Esophagus (tissue), 2 donors: ENCODE results near the gene CISH. TPM values are rescaled to one million over a fixed set of nuclear protein-coding genes. Genes with fewer than 3 reads are reported as not detected.

Experiments
- H3K27ac ChIP-seq, 2 donors: one replicate each; pipeline ENCODE4 v1.5.1; 2013; ENCODE audit warnings: low read depth in 2 of 2, mild to moderate bottlenecking in 2 of 2, inconsistent platforms in 1 of 2, low read length in 1 of 2, moderate library complexity in 1 of 2
- H3K27me3 ChIP-seq, 2 donors: one replicate each; pipeline ENCODE4 v1.6.1; 2013; ENCODE audit warnings: low read length in 2 of 2, control low read depth in 1 of 2, mild to moderate bottlenecking in 1 of 2; ENCODE audit not compliant: insufficient read depth in 2 of 2, control insufficient read depth in 1 of 2
- H3K36me3 ChIP-seq, 2 donors: one replicate each; pipeline ENCODE4 v1.6.1; 2013; ENCODE audit warnings: low read length in 1 of 2; ENCODE audit not compliant: control insufficient read depth in 2 of 2, insufficient read depth in 2 of 2
- H3K4me1 ChIP-seq, 2 donors: one replicate each; pipeline ENCODE4 v1.6.1; 2013; ENCODE audit warnings: low read length in 1 of 2; ENCODE audit not compliant: control insufficient read depth in 2 of 2, insufficient read depth in 2 of 2
- H3K4me3 ChIP-seq, 2 donors: one replicate each; pipeline ENCODE4 v1.5.1; 2013; ENCODE audit warnings: low read length in 2 of 2, mild to moderate bottlenecking in 2 of 2, low read depth in 1 of 2, moderate library complexity in 1 of 2
- H3K9me3 ChIP-seq, 2 donors: one replicate each; pipeline ENCODE4 v1.6.1; 2013; ENCODE audit warnings: mild to moderate bottlenecking in 2 of 2, low read depth in 1 of 2, low read length in 1 of 2, moderate library complexity in 1 of 2; ENCODE audit not compliant: control insufficient read depth in 2 of 2, insufficient read depth in 1 of 2
- WGBS, 2 donors: extraction: QIAGEN DNeasy Blood & Tissue Kit; methylation state at CpG; one replicate each; pipeline ENCODE4 v1.1.7; 2013; 5-methylcytosine and 5-hydroxymethylcytosine counted together
- polyA plus RNA-seq, 2 donors: library from polyadenylated mRNA; stranded (reverse); fragments of 200-250 nt; gene quantifications; one replicate each; pipeline ENCODE4 v1.2.3, GENCODE V29; 2013
- donor health status: healthy with polysubstance abuse.
- donor health status: Bipolar disorder and iron deficiency.

CISH gene, protein sequence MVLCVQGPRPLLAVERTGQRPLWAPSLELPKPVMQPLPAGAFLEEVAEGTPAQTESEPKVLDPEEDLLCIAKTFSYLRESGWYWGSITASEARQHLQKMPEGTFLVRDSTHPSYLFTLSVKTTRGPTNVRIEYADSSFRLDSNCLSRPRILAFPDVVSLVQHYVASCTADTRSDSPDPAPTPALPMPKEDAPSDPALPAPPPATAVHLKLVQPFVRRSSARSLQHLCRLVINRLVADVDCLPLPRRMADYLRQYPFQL
- polyA plus RNA-seq, result 1 to 10 TPM; 5.5 to 7.0 TPM

DNA sequence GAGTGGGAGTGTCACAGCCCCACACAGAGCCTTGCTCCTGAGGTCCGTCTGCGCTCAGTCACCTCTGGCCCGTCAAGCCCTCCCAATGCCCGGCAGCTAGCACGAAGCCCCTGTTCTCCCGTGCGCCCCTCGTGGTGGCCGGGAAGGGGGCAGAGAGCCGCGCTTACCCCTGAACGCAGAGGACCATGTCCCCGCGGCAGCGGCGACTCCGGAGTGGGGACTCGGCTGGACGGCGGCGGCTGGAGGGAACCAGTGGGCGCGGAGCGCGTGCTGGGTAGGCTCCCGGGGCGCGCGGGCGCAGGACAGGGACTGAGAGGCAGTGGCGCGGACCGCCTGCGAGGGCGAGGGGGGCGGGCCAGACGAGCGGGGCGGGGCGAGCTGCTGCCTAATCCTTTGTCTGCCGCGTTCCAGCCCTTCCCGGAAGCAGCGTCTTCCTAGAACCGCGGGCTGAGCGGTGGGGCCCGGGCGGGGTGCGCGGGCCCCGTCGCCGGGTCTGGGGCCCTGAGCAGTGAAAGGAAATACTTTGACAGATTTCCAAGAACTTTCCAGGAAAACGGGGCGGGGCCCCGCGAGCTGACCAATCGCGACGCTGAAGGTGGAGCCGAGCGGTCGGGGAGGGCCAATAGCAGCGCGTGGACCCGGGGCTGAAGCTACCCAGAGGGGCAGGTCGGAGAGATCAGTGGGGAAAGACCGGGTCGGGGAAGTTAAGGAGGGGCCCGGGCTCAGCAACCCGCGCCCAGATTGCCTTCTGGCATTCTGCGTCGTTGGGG, at the start of gene CISH:
Gene CISH (minus strand): TSS at position 311 of the 770 bp plus-strand sequence. CDS start 124 bp downstream, at position 187.
- H3K36me3 ChIP-seq, result peaks cover 0 to 14% of the 10 kb centered on the region in 2 donors
- peak within 1 kb of the TSS; percentile 83 to 89 for H3K27ac ChIP-seq
- 0 to 1% methylated on average over 61 to 75 of the region's 75 CpGs for WGBS, 2 donors
- peaks cover 7 to 33% of the 10 kb centered on the region in 2 donors for H3K4me1 ChIP-seq
- peak within 1 kb of the TSS; percentile 68 to 83 for H3K4me3 ChIP-seq
- no peaks in the 10 kb centered on the region for H3K9me3 ChIP-seq
- no peaks in the 10 kb centered on the region for H3K27me3 ChIP-seq

GRCh38 chr3:50660386-50660785, 48.8 kb upstream of the CISH start:
- no peaks in the 10 kb centered on the region for H3K27me3 ChIP-seq
- 87 to 91% methylated on average over 10 of the region's 10 CpGs for WGBS, 2 donors
- H3K9me3 ChIP-seq, result no peaks in the 10 kb centered on the region
- no peaks in the 10 kb centered on the region for H3K4me1 ChIP-seq
- no peak overlapping the region for H3K27ac ChIP-seq
- H3K36me3 ChIP-seq, result no peaks in the 10 kb centered on the region
- H3K4me3 ChIP-seq, result no peak overlapping the region

- H3K27ac ChIP-seq, result no peak overlapping the region
- no peaks in the 10 kb centered on the region for H3K4me1 ChIP-seq
- no peaks in the 10 kb centered on the region for H3K36me3 ChIP-seq
- H3K4me3 ChIP-seq, result no peak overlapping the region
- H3K9me3 ChIP-seq, result no peaks in the 10 kb centered on the region
- H3K27me3 ChIP-seq, result no peaks in the 10 kb centered on the region
- 82 to 92% methylated on average over 3 of the region's 3 CpGs for WGBS, 2 donors
Measured at GRCh38 chr3:50658831-50659230, 47.3 kb upstream of the CISH start.

DNA sequence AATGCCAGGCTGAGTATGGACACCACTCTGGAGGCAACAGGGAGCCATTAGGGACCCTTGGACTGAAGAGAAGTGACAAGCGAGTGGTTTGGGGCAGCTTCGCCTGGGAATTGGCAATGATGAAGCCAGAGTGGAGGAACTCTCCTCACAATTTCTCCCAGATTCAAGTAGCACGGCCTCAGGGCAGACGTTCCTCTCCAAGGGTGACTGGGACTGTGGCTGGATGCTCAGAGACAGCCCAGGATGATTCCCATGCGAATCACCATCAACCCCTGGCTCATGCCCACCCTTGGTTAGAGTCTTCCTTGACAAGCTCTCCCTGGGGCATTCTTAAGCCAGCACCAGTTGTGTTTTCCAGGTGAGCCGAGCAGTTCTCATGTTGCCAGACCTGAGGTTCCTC, 46.8 kb upstream of the CISH start:
- Histone ChIP-seq H3K27me3 (no peaks in the 10 kb centered on the region), H3K4me1 (no peaks in the 10 kb centered on the region), H3K4me3 (no peak overlapping the region), H3K9me3 (no peaks in the 10 kb centered on the region), H3K27ac (no peak overlapping the region), H3K36me3 (no peaks in the 10 kb centered on the region)
- 84 to 90% methylated on average over 6 of the region's 6 CpGs for WGBS, 2 donors

GRCh38 chr3:50657816-50658215, 46.2 kb upstream of the CISH start:
- WGBS, 2 donors, result 92 to 95% methylated on average over 3 of the region's 3 CpGs

DNA sequence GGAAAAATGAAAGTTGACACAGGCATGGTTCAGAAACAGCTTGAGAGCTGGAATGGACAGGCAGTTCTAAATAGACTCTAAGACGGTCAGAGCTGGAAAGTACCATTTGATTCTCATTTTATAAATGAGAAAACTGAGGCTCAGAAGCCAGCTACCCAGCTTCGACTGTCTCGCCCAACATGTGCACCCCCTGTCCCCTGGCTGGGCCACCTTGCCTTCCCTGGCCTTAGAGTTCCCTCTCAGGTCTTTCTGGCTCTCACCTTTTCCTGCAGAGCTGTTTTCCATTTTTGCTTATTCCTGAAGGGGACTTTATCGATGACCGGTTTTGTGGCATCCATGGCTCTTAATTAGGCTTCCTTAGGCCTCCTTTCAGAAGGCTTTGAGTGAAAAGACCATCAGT, 45.8 kb upstream of the CISH start:
- H3K9me3 ChIP-seq, result no peaks in the 10 kb centered on the region
- no peaks in the 10 kb centered on the region for H3K4me1 ChIP-seq
- H3K27ac ChIP-seq, result no peak overlapping the region
- WGBS, 2 donors, result 92 to 96% methylated on average over 5 of the region's 5 CpGs
- no peaks in the 10 kb centered on the region for H3K36me3 ChIP-seq
- no peaks in the 10 kb centered on the region for H3K27me3 ChIP-seq
- H3K4me3 ChIP-seq, result no peak overlapping the region

More at GRCh38 chr3:50657816-50658215, 46.2 kb upstream of the CISH start:
- Histone ChIP-seq H3K4me3 (no peak overlapping the region), H3K27me3 (no peaks in the 10 kb centered on the region), H3K27ac (no peak overlapping the region), H3K4me1 (no peaks in the 10 kb centered on the region), H3K9me3 (no peaks in the 10 kb centered on the region), H3K36me3 (no peaks in the 10 kb centered on the region)

DNA sequence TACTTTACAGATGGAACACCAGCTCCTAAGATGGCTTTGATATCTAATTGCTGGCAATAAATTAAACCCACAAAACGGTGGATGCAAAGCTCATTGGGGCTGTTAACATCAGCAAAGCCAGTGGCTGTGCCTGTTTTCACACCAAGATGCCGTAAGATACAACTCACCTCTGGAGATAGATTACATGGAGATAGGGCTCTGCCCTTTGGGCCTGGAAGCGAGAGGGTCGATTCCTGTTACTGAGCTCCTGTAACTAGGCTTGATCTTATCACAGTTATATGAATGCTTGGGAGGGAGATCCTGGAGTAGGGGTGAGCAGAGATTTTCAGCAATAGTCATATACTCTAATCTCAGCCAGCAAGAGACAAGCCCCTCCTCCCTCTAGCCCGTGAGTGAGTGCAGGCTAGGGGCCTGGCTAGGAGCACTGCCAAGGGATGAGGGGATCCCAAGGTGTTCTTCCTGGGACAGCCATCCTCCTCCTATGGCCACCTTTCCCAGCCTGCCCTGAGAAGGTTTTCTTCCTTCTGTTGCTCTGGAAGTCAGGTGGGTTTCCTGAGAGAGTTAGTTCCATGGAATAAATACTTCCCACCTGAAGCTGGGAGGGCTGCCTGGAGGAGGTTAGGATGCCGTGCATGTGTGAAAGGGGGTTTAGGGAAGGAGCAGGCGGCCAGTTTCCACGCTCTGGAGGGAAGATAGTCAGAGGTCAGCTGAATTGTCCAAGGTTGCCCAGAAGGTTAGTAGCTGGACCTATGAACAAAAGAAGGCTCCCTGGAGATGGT, 45.0 kb upstream of the CISH start:
- Histone ChIP-seq H3K27me3 (no peaks in the 10 kb centered on the region), H3K4me3 (no peak overlapping the region), H3K27ac (no peak overlapping the region), H3K4me1 (no peaks in the 10 kb centered on the region), H3K36me3 (no peaks in the 10 kb centered on the region), H3K9me3 (no peaks in the 10 kb centered on the region)
- WGBS, 2 donors, result 62 to 75% methylated on average over 8 of the region's 8 CpGs

- no peaks in the 10 kb centered on the region for H3K9me3 ChIP-seq
- no peak overlapping the region for H3K4me3 ChIP-seq
- H3K27ac ChIP-seq, result peak overlapping the region in 1 of 2 donors; percentile 77
- no peaks in the 10 kb centered on the region for H3K27me3 ChIP-seq
- H3K36me3 ChIP-seq, result no peaks in the 10 kb centered on the region
- H3K4me1 ChIP-seq, result no peaks in the 10 kb centered on the region
- 43 to 47% methylated on average over 3 of the region's 3 CpGs for WGBS, 2 donors
Measured at GRCh38 chr3:50655009-50655830, 43.6 kb upstream of the CISH start.
